GM19397 (cell line): ENCODE measurements around the gene MPP2.
A peak's percentile ranks its signal among the peaks of the same experiment; 100 is the strongest.
"Not testable (repeated sequence)": the region's sequence is repeated elsewhere in the genome, so short reads cannot be mapped to it uniquely, and the experiment has no call there.

ENCODE experiments used
- ATAC-seq: cut with Tn5 transposase; IDR thresholded peaks from one replicate; pipeline ENCODE4 v1.9.1; 2021; ENCODE audit warnings: mild to moderate bottlenecking, moderate library complexity; ENCODE audit not compliant: unreplicated experiment

The MPP2 gene

GRCh38 chr17:43905400-43905984 is 1.8 kb downstream of the MPP2 start:
- ATAC-seq: no peak

DNA sequence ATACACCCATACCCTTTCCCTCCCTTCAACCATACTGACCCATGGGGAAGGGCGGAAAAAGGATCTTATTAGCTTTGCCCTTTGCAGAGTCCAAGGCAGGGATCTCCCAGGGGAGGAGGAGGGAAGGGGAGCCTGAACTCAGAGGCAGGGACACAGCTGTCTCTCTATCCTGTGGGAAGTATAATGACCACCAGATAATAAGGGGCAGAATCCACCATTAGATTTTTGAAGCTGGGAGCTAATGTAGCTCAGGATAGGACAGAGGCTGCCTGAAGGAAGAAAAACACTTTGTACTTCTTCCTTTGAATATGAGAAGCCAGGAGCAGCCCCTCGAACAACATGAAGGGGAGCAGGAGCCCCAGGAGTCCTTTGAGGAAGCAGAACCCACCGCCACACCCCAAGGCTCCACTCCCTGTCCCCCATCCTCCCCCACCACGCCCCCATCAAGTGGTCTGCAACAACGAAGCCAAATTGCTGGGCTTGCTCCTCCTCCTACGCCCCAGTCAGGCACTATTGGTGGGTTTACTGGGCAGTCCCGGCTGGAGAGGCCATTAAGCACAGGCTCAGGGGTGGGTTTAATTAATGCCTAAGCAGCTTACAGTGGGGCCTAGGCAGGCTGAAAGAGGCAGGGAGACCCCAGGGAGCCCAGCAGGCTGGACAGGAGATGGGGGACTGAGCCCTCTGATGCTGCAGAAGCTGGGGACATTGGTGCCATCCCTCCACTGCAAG is 5.3 kb downstream of the MPP2 start:
- ATAC-seq: no peak

DNA sequence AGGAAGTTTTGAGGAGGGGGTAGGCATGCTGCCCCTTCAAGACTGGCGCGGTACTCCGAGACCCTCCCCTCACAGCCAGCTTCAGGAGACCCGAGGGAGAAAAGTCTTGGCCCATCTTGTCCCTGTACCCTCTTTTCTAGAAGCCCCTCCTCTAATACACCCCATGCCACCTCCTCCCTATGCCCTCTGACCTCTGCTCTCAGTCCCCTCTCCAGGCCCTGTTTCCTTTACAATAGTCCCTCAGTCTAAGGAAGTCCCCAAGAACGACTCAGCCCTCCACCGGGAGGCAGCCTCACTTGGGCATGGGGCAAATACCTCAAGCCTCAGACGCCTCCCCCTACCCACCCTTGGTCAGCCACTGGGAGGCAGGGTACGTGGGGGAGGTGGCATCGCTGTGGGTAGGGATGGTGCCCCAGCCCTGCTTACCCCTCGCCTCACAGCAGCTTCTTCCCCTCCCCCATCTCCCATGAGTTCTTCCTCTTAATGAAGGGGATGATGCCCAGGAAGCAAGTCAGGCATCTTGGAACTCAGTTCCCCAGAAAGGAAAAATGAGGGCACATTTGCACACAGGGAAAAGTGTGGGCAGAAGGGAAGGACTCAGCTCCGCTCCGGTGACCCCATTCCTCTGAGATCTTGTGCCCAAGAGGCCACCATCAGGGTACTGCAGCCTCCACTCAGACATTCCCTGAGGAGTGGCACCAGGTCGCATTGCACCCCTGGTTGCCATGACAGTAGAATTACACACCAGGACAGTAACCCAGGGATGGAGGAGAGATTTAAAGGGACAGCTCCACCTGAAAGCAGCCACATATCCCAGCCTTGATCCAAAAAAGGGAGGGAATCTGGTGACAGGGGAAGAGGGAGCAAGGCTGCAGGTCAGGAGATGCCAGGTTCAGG is 6.2 kb downstream of the MPP2 start:
- ATAC-seq: no peak

- peak; percentile 68 for ATAC-seq
Observed at GRCh38 chr17:43900183-43900857, 7.0 kb downstream of the MPP2 start.

- ATAC-seq: no peak
Observed at GRCh38 chr17:43898446-43898845, 8.9 kb downstream of the MPP2 start.

- no peak for ATAC-seq
Observed at GRCh38 chr17:43897831-43898230, 9.5 kb downstream of the MPP2 start.

DNA sequence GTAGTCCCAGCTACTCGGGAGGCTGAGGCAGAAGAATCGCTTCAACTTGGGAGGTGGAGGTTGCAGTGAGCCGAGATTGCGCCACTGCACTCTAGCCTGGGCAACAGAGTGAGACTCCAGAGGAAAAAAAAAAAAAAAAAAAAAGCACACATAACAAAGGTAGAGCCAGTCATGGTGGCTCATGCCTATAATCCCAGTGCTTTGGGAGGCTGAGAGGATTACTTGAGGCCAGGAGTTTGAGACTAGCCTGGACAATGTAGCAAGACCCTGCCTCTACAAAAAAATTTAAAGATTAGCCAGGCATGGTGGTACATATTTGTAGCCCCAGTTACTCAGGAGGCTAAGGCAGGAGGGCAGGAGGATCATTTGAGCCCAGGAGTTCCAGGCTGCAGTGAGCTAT is 12.8 kb downstream of the MPP2 start:
- ATAC-seq: not testable (repeated sequence)

DNA sequence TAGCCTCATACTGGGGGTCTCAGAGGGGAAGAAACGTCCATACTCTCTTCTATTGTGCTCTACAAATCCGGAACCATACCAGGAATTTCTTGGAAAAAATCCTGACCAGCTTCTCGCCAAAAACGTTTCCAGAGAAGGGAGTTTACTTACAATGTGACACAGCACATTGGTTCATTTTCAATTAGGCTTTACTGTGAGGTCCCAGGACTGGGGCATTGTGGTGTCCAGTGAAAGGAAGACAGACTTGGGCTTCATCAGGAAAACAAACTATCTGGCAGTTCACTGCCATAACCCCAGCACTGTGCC is 14.7 kb downstream of the MPP2 start:
- no peak for ATAC-seq

DNA sequence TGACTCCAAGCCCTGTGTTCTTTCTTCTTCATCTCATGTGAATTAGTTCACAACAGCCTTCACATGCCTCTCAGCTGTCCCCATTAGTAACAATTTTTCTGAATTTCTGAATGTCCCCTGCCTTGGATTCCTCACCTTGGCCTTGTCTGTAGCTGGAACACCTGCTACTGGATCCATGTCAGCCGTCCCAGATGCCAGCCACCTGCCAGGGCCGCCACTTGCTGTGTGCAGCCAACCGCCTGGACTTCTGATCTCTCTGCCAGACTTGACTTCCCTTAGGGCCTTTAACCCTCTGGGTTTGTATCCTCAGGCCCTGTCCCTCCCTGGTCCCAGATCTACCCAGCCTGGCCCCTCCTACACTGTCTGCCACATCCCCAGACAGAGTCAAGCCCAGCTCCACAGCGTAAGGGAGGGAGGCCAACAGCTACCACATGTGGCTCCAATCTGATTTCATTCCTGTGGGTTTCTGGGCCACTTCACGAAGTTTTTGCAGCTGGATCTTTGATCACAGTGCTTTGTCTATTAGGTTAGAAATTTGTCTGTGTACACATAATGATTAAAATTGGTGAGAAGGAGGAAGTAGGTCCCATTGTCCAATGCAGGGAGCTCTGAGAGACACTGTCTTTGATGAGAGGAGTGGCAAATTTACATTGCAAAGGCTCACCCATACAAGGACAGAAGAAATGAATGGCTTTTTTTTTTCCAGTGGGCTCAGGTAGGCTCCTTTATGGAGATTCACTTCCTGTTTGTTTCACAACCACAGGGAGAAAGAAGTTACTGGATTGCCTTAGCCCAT is 15.3 kb downstream of the MPP2 start:
- no peak for ATAC-seq

- ATAC-seq: no peak
Observed at GRCh38 chr17:43890240-43890639, 17.1 kb downstream of the MPP2 start.

GRCh38 chr17:43888548-43888947 is 18.8 kb downstream of the MPP2 start:
- ATAC-seq: no peak

GRCh38 chr17:43882761-43883415 is 24.4 kb downstream of the MPP2 start:
- no peak for ATAC-seq

- ATAC-seq: no peak
Observed at GRCh38 chr17:43881758-43882505, 25.4 kb downstream of the MPP2 start.

DNA sequence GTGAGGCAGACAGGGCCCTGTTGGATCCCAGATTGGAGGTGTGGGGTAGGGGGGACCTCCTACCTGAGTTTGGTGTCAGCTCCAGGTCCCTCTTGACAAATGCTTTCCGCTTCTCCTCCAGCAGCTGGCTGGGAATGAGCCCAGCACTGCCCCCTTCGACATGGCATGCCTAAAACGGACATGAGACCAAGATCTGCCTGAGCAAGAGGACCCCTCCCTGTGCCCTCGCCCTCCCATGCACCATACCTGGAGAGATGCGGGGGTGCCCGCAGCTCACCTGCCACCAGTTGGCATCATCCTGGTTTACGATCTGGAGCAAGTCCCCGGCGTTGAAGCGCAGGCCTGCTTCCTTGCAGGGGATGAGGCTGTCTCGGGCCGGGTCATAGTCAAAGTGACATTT is 26.2 kb downstream of the MPP2 start:
- no peak for ATAC-seq

- no peak for ATAC-seq
Observed at GRCh38 chr17:43880420-43880991, 26.8 kb downstream of the MPP2 start.

- no peak for ATAC-seq
Observed at GRCh38 chr17:43879723-43880419, 27.5 kb downstream of the MPP2 start.

DNA sequence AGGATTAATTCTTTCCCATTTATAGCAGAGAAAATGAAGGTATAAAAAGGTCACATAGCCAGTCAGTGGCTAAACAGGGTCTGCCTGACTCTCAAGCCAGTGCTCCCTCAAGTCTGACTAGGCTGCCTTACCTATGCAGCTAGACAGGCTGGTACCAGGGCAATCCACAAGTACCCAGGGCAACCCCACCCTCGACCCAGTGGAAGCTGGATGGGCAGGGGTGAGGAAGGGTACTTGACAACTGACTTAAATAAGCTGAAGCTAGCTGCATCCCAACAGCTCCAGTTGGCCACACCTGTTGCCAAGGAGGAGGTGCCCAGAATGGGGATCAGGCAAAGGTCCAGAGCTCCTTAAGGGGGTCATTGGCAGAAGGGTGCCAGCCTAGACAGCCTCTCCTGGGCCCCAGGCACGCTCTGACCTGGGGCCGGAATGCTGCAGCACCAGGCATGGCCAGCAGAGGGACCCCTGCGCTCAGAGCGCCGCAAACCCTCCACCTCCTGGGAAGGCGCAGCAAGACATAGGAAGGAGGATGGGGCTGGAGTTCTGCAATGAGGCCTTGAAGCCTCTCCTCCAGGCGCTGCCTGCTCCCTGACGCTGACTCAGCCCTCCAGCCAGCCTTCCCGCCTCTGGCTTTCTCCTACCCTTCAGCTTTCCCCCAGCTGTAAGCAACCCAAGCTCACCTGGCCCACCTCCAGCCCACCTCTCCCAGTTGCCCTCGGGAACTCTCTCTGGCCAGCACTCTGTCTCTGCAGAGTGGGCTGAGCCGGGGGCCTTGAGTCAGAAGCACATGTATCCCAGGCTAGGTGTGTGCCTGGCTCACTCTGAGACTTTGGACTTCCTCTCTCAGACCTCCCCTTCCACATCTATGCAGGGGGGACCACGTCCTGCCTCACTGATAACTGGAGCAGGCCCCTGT is 28.8 kb downstream of the MPP2 start:
- ATAC-seq: no peak
